Testis (tissue), 2 donors: ENCODE measurements around the gene SNAPC1.

Experiments used
- POLR2A ChIP-seq: fragments of 450-650 bp; IDR thresholded peaks from one replicate; pipeline ENCODE4 v1.6.1; 2017; ENCODE audit warnings: antibody characterized with exemption, mild to moderate bottlenecking, moderate library complexity
- TF ChIP-seq, protein P1 (sequence below), 3 experiments: fragments of 450-650 bp in 2 of 3; fragments of 200-600 bp in 1 of 3; sonication (generic) in 1 of 3; IDR thresholded peaks; one replicate each; pipeline ENCODE4 v1.5.1; 2016 to 2019; ENCODE audit warnings: antibody characterized with exemption in 3 of 3, mild to moderate bottlenecking in 2 of 3, moderate library complexity in 1 of 3

DNA sequence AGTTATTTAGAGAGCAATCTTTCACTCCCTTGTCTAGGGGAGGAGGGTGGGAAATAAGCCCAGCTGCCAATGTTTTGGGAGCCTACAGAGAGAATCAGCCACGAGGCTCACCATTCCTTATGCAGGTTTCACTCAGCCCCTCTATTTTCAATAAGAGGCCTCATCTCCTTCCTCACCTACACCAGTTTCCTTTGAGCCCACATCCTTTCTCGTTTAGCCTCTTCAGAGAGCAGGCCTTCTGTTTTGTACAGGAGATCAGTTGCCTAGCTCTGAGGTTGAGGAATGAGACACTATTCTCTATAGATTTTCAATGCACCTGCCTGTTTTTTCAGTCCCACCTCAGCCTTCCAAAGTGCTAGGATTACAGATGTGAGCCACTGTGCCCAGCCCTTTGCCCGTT lies 17.9 kb downstream of the SNAPC1 start:
- no peak for TF ChIP-seq POLR2A
- TF ChIP-seq, protein P1, sequence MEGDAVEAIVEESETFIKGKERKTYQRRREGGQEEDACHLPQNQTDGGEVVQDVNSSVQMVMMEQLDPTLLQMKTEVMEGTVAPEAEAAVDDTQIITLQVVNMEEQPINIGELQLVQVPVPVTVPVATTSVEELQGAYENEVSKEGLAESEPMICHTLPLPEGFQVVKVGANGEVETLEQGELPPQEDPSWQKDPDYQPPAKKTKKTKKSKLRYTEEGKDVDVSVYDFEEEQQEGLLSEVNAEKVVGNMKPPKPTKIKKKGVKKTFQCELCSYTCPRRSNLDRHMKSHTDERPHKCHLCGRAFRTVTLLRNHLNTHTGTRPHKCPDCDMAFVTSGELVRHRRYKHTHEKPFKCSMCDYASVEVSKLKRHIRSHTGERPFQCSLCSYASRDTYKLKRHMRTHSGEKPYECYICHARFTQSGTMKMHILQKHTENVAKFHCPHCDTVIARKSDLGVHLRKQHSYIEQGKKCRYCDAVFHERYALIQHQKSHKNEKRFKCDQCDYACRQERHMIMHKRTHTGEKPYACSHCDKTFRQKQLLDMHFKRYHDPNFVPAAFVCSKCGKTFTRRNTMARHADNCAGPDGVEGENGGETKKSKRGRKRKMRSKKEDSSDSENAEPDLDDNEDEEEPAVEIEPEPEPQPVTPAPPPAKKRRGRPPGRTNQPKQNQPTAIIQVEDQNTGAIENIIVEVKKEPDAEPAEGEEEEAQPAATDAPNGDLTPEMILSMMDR (IDR thresholded peaks at IDR 0.05), result no peak
